CD4-positive, alpha-beta T cell treated with Interleukin-4 for 4 hours (primary cell): ENCODE data around the gene DLG1.
"Not testable (repeated sequence)": the region's sequence is repeated elsewhere in the genome, so short reads cannot be mapped to it uniquely, and the experiment has no call there.

Source experiments
- DNase-seq: peaks from one replicate; pipeline ENCODE4 v3.0.0-alpha.2; 2020

Gene DLG1

DNA sequence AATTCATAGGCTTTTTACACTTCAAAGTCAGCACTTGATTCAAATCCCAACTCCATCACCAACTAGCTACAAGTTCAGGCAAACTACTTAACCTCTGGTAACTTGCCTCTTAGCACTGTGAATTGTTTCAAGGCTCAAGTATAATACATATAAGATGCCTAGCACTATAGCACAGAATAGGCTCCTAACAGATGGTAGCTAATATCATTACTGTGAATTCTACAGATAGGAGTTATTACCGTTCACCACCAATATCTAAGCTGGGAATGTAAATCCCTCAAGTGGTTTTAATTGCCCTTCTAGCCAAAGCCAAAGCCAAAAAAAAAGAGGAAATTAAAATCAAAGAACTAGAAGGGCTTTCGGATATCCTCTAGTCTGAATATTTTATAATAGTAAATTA lies 15.4 kb downstream of the DLG1 start:
- no peak for DNase-seq

DNA sequence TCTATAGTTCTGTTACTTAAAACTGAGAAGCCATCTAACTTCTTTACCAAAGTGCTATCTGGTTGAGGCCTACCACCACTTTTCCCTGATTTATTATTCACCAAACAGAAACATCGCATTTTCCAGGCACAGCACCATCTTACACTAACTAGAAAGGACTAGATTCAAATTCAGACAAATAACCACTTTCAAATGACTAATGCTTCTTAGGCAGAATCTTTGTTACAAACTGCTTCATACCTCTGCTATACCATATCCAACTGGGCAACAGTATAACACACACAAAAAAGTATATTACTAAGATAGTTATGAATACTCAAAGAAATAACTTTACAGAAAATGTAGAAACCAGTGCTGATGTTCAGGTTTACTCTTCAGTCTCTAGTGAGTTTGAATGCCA lies 16.6 kb downstream of the DLG1 start:
- DNase-seq: no peak

DNA sequence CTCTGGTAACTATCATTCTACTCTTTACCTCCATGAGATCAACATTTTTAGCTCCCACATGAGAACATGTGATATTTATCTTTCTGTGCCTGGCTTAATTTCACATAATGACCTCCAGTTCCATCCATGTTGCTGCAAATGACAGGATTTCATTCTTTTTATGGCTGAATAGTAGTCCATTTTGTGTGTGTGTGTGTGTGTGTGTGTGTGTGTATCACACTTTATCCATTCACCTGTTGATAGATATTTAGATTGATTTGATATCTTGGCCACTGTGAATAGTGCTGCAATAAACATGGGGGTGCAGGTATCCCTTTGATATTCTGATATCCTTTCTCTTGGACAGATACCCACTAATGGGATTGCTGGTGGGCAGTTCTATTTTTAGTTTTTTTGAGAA lies 18.3 kb downstream of the DLG1 start:
- no peak for DNase-seq

DNA sequence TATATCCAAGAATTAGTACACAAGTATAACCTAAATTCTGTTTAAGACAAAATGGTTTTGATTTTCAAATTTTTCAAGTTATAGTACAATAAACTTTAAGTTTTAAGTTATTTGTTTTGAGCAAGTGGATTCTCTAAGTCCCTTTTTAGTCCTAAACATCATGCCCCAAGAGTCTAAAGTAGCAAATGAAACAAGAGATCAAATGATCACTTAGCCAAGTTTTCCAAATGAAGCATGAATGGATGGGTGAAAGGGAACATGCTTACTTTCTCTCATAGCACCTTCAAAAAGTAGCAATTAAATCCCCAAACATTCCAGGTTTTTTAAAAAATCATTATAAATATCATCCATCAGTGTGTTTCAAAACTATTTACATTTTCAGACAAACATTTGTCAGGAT lies 19.5 kb downstream of the DLG1 start:
- DNase-seq: no peak

DNA sequence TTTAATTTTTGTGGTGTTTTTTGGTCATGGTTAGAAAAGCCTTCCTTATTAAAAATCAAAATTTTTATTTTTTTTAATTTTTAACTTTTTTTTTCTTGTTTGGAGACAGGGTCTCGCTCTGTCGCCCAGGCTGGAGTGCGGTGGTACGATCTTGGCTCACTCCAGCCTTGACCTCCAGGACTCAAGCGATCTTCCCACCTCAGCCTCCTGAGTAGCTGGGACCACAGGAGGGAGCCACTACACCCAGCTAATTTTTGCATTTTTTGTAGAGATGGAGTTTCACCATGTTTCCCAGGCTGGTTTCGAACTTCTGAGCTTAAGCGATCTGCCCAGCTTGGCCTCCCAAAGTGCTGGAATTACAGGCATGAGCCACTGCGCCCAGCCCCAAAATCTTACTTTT lies 21.6 kb downstream of the DLG1 start:
- not testable (repeated sequence) for DNase-seq

DNA sequence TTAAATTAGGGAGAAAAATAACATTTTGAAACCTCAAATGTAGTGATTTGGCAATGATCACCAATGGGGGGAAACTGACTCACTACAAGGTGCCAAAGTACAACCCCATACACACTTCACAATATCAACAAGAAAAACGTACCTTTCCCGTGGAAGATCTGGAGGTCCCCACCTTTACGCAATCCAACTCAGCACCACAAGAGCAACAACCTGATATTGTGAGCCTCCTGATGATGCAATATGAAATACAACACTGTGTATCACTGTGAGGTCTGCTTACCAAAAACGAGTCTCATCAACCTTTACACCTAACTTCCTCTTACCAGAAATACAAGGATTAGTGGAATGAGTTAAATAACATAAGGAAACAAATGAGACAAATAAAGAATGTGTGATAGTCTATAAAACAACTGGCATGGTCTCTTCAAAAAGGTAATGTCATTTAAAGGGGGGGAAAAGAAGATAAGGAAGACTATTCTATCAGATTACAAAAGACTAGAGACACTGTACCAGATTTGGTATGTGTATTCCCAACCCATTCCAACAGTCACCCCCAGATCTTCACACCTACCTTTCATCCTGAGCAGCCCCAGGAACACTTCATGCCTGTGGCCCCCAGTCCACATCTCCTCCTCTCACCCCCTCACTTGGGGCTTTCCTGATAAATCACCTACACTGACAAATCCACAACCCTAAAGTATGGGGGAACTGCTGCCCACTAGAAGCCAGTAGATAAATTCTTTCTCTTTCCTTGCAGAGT lies 27.7 kb downstream of the DLG1 start:
- no peak for DNase-seq

DNA sequence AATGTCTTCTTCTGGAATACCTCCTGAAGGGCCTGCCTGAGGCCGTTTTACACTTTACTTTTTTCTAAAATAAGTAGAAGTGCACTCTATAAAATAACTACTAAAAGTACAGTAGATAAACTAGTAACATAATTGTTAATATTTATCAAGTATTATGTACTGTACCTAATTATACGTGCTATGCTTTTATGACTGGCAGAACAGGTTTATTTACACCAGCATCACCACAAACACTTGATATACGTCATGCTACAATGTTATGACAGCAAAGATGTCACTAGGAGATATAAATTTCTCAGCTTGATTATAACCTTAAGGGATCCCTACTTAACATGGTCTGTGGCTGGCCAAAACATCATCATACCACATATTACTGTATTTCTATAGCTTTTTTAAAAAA lies 29.4 kb downstream of the DLG1 start:
- no peak for DNase-seq

DNA sequence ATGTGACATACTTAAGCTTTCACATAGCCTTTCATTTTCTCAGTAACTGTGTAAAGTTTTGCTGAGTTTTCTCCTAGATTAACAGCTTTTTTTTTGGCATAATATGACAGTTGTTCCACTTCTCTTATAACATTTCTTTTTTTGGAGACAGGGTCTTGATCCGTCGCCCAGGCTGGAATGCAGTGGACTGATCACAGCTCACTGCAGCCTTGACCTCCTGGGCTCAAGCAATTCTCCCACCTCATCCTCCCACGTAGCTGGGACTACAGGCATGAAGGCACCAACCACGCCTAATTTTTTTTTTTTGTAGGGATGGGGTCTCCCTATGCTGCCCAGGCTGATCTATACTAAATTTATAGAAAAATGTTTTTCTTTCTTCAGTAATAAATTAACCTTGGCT lies 30.1 kb downstream of the DLG1 start:
- no peak for DNase-seq

DNA sequence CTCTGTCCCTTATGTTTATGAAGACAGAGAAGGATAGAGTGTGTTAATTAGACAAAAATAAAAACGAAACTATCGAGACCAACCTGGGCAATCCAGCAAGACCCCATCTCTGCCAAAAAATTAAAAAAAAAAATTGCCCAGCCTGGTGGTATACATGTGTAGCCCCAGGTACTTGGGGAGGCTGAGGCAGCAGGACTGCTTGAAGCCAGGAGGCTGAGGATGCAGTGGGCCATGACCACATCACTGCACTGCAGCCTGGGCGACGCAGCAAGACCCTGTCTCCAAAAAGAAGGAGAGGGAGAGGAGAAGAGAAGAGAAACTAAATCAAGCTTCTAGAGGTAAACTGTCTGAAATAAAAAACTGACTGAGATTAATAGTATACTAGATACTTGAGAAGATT lies 32.1 kb downstream of the DLG1 start:
- DNase-seq: no peak

DNA sequence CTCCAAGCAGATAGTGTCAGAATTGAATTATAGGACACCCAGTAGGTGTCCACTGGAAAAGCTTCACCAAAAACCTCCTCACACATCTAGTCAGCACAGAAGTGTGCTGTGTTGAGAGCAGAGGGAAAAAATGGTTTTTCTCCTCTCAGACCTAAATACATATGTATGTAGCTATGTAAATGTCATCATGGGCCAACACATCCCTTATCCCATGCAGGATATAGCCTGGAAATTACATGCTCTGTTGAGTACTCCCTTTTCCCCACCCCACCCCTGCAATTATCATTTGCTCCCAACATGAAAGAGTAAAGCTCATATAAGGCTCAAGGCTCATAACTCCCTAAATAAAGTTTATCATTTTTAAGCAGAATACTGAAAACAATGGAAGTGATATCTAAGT lies 35.7 kb downstream of the DLG1 start:
- no peak for DNase-seq

DNA sequence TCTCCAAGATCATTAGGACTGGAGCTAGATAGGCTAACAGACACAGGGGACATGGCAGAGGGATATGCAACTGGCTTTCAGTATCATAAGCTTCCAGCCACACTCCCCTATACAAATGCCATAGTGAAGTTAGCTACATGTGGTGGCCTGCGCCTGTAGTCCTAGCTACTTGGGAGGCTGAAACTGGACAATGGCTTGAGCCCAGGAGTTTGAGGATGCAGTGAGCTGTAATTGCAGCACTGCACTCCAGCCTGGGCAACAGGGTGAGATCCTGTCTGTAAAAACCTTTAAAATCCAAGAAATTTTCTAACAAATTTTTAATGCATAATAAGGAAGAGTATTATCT lies 37.3 kb downstream of the DLG1 start:
- no peak for DNase-seq

DNA sequence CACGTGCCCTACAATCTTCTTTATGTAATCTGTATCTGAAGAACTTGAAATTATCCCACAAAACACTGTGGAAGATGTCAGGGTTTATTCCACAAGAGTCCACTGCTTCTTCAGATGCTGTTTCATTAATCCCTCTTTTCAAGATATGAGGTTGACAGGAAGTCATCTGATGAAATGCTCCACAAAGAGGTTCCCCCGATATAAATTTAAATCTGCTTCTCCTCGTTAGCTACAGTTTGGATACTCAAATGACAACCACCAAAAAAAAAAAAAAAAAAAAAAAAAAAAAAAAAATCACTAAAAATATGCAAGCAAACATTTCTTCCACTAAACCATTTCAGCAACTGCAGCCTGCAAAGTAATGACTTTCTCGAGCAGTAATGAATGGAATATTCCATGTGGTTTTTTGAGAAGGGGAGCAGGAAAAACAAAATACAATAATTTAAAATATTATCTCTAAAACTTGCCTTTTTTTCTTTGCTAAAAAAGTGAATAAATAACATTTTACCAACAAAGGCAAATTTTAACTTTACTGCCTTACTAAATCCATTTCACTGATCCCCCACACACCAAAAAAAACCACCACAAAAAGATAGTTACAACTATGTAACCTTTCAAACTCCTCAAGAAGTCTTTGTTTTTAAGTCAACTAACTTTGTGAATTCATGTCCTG lies 37.8 kb downstream of the DLG1 start:
- DNase-seq: no peak

DNA sequence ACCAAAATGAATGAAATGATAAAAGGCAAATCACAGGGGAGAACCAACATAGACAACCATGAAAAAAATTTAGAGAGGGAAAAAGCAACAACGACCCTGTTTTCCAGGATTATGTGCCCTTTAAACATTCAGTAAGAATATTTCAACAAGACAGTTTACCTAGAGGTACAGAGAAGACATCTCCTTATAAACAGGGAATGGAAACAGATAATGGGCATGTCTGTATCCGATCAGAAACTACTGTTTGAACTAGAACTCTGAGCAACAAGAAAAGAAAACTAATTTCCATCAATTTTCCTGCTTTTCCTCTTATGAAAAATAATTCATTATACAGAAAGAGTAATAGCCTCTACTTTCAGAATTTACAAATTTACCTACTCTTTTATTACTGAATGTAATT lies 39.3 kb downstream of the DLG1 start:
- DNase-seq: no peak

DNA sequence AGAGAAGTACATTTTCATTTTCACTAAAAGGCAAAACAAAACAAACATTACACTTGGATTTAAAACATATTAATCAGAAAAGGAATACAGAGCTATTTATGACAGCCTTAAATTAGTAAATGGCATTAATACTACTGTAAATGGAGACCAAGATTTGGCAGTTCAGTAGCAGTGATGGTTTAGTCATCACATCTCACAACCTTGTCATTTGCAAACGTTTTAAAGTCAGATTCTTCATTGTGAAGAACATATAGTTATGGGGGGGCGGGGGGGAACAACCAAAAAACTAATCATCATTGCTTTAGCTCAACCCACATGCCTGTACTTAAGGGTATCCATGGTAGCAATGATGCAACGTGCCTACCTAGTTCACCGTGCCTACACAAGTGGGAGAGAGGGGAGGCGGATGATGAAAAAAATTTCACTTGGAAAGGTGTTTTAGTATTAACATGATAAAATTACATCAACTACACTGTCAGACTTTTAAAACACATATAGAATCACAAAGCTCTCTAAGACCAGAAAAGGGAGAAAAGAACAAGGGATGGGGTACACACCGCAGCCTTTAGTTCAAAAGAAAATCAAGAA lies 40.1 kb downstream of the DLG1 start:
- no peak for DNase-seq

DNA sequence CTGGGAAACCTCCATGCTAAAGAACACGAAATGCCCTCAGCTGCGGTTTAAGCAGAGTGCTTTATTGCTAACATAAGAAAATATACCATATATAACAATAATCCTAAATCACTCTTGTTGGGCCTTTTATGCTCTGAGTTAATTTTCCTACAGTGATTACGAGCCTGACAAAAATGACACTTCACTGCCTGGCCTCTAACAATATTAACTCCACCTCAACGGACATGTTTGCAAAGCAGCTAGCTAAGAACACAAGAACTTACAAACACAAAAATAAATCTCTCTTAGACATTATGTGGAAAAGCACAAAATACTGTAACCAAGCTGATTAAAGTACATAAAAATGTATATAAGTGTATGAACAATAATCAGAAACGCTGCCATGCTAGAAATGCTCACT lies 40.7 kb downstream of the DLG1 start:
- DNase-seq: no peak

DNA sequence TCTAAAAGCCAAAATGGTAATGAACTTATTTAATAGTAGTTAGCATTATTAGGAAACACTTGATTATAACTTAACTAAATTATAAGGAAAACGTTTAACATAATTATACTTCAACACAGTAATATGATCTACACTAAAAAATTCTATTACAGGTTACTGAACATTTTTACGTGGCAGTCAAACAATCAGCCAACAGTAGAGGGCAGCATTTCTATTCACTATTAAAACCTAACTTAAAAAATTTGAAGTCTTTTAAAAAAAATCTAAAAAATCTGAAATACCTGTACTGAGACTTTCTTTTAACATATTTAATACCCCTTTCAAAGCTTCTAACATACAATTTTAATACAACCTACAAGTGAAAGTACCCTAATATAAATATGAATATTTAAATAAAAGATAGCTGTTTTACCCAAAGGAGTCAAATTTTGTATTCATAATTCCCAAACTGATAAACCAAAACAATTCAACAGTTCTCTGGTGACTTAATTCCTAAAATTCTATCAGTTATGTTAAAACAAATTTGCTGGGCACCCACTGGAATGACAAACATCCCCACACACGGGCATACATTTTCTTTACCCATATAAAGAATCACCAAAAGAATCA lies 41.5 kb downstream of the DLG1 start:
- DNase-seq: peak; percentile 58

DNA sequence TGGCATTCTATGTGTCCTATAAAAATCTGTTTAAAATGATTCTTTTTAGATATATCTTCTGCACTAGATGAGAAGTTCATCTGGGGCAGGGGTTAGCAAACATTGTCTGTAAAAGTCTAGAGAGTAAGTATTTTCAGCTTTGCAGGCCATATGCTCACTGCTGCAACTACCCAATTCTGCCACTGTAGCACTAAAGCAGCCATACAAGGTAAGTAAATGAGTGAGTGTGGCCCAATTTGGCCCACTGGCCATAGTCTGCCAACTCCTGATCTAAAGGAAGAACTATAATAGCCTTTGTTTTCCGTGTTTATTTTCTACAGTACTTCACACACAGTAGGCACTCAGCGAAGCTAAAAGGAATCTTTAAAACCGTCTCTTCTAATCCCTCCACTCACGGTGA lies 42.3 kb downstream of the DLG1 start:
- no peak for DNase-seq

DNA sequence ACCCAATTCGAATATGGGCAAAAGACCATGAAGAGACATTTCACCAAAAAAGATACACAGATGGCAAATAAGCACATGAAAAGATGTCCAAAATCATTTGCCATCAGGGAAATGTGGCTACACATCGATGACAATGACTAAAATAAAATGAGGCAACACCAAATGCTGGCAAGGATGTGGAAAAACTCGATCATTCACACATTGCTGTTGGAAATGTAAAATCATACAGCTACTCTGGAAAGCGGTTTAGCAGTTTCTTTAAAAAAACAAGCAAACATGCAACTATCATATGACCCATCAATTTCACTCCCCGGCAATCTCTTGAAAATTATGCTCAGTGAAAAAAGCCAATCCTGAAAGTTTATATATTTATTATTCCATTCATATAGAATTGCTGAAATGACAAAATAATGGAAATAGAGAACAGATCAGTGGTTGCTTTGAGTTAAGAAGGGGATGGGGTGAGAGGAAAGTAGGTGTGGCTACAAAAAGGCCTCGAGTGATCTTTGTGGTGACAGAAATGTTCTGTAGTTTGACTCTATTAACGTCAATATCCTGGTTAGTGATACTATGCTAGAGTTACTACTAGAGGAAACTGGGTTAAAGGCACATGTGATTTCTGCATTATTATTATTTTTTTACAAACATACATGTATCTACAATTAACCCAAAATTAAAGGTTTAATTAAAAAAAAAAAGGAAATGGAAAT lies 45.0 kb downstream of the DLG1 start:
- no peak for DNase-seq

DNA sequence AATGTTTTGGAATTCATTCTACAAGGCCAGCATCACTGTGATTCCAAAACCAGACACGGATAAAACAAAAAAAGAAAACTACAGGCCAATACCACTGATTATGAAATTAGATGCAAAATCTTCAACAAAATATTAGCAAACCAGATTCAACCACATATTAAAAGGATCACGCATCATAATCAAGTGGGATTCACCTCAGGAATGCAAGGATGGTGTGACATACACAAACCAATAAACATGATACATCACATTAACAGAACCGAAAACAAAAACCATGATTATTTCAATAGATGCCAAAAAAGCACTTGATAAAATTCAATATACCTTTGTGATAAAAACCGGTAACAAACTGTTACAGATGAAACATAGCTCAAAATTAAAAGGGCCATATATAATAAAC lies 48.9 kb downstream of the DLG1 start:
- DNase-seq: no peak

DNA sequence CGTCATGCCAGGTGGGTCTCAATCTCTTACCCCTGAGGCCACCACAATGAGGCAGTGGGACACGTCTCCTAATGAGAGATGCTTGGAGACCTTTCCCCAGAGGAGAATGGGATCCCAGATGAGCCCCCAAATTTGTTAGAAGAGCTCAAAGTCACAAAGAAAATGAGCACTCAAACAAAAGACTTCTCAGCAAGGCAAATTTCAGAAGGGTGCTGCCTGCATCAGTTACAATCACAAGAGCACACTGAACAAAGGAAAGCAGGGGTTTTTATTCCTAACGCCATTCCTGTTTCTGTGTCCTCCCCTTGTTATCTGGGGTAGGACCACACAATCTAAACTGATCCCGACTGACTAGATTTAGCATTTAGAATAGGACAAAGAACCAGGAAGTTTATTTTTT lies 50.1 kb downstream of the DLG1 start:
- no peak for DNase-seq

DNA sequence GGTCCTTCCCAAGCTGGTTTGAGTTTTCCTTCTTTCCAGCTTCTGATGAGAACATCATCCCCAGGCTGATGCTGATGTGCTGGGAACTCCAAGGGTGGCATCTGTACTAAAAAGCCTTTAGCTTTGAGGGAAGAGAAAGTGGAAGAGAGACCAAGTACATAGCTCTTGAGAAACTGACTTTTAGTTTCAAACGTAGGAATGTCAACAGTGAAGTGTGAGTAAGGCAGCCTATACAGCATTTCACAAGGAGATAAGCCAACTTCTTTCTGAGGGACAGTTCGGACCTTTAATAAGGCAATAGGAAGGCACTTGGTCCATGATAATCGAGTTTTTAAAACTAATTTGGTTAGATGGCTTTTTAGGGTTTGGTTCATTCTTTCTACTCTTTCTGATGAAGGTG lies 53.7 kb downstream of the DLG1 start:
- DNase-seq: no peak

DNA sequence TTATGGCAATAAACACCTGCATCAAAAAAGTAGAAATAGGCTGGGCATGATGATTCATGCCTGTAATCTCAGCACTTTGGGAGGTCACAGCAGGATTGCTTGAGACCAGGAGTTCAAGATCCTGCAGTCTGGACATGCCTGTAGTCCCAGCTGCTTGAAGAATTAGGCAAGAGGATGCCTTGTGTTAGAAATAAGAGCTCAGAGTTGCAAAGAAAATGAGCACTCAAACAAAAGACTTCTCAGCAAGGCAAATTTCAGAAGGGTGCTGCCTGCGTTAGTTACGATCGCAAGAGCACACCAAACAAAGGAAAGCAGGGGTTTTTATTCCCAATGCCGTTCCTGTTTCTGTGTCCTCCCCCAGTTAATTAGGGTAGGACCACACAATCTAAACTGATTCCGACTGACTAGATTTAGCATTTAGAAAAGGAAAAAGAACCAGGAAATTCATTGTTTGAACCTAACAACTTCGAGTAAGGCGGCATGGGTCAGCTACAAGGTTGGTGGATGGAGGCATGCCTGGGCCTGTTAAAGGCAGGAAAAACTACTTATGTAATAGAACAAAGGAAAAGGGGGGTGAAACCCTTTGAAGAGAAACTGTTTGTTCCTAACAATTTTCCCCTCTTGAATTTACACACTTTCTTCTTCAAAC lies 55.5 kb downstream of the DLG1 start:
- DNase-seq: no peak

DNA sequence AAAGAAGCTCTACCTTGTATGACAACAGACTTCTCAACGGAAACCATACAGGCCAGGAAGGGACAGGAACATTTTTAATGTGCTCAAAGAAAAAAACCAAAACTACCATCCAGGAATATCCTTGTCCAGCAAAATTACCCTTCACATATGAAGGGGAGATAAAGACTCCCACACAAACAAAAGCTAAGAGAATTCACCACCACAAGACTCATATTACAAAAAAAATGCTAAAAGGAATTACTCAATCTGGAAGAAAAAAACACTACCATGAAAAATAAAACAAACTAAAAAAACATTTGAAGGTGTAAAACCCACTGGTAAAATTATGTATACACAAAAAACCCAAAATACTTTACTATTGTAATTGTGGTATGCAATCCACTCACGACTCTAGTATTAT lies 57.2 kb downstream of the DLG1 start:
- DNase-seq: no peak
